ENCODE results near the gene WBP4. TPM values are rescaled to one million over a fixed set of nuclear protein-coding genes. Genes with fewer than 3 reads are reported as not detected.

The WBP4 gene
- total and polyA plus RNA-seq, 2 of the 13 experiments (the other 11 are each of a cell fraction or from before 2014, with no cell fraction given) = 6.7 to 11.7 TPM

- TF ChIP-seq IKZF5 (CRISPR knock-in tag; IDR thresholded peaks at IDR 0.05) = no peak; the same call in 1 of the 2 replicates
- no peak; the same call in 1 of the 2 replicates for TF ChIP-seq FOXK1 (CRISPR knock-in tag; IDR thresholded peaks at IDR 0.05; ENCODE audit: borderline replicate concordance, low read depth)
- 0 out of 2 replicates have a peak, but pooled peaks have one; percentile 56 for TF ChIP-seq POGK (CRISPR knock-in tag; conservative IDR thresholded peaks at IDR 0.05)
- no peak for TF ChIP-seq RFX3 (CRISPR knock-in tag; IDR thresholded peaks at IDR 0.05)
- TF ChIP-seq ZFP1 (CRISPR knock-in tag; IDR thresholded peaks at IDR 0.05) = no peak
- TF ChIP-seq SPEN (CRISPR knock-in tag; IDR thresholded peaks at IDR 0.05; ENCODE audit: low read depth) = peak; percentile 39; the same call in 1 of the 2 replicates
- TF ChIP-seq ZNF142 (CRISPR knock-in tag; IDR thresholded peaks at IDR 0.05) = no peak
- TF ChIP-seq CAMTA2 (CRISPR knock-in tag; IDR thresholded peaks at IDR 0.05; ENCODE audit: borderline replicate concordance) = no peak
- TF ChIP-seq ZSCAN12 (CRISPR knock-in tag; IDR thresholded peaks at IDR 0.05) = no peak; the same call in 1 of the 2 replicates
- peak; percentile 47; the same call in 1 of the 2 replicates for TF ChIP-seq ZBTB21 (CRISPR knock-in tag; IDR thresholded peaks at IDR 0.05)
- no peak for TF ChIP-seq ZSCAN25 (CRISPR knock-in tag; IDR thresholded peaks at IDR 0.05)
- 0 out of 2 replicates have a peak, but pooled peaks have one; percentile 33 for TF ChIP-seq BCL3 (CRISPR knock-in tag; IDR thresholded peaks at IDR 0.05)
- TF ChIP-seq ZBTB38 (CRISPR knock-in tag; IDR thresholded peaks at IDR 0.05) = peak; percentile 45; the same call in 1 of the 2 replicates
- TF ChIP-seq ZNF547 (CRISPR knock-in tag; IDR thresholded peaks at IDR 0.05) = peak; percentile 26; the same call in 1 of the 2 replicates
- TF ChIP-seq MIXL1 (CRISPR knock-in tag; IDR thresholded peaks at IDR 0.05) = 0 out of 2 replicates have a peak, but pooled peaks have one; percentile 15
- TF ChIP-seq MYPOP (CRISPR knock-in tag; IDR thresholded peaks at IDR 0.05) = peak; percentile 54
- TF ChIP-seq KAT7 (CRISPR knock-in tag; IDR thresholded peaks at IDR 0.05; ENCODE audit: borderline replicate concordance) = peak; percentile 25
Observed at GRCh38 chr13:41060082-41060723, 1.1 kb upstream of the WBP4 start (continued).

All from HepG2 (cell line).